ENCODE results near the gene ANKRD33B.
"Not testable (repeated sequence)": the region's sequence is repeated elsewhere in the genome, so short reads cannot be mapped to it uniquely, and the experiment has no call there.

ANKRD33B gene

DNA sequence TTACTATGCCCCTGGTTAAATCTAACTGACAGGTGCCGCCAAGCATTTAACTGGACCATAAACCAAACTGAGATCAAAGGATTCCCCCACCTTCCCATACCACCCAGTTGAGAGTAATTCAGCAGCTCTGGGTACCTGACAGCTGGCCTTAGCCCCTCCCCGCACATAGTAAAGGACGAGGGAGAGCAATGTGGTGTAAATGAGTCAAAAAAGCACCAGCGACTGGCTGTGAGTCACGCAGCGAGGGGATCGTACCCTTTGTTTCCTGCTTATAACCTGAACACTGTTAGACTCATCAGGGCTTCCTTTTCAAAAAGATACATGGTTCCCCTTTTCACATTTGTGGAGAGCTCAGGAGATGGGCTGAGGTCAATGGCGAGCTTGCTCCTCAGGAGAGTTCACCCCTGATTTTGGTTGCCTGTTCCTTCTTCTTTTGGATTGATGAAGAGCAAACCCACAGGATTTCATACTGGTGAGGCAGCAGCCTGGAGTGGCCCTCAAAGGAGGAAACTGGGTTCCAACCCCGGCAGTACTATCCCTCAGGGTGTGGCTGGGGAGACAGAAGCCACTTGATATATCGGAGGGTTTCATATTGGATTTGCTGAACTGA is 71.5 kb downstream of the ANKRD33B start:
- DNase-seq (ENCODE audit: low read depth, low spot score) = no peak

- DNase-seq (ENCODE audit: low read depth, low spot score) = no peak
These were observed 72.0 kb downstream of the ANKRD33B start for GRCh38 chr5:10635867-10636350.

GRCh38 chr5:10636363-10637142 is 72.7 kb downstream of the ANKRD33B start:
- no peak for DNase-seq (ENCODE audit: low read depth, low spot score)

GRCh38 chr5:10637944-10638343 is 74.1 kb downstream of the ANKRD33B start:
- DNase-seq (ENCODE audit: low read depth, low spot score) = no peak

- not testable (repeated sequence) for DNase-seq (ENCODE audit: low read depth, low spot score)
These were observed 74.9 kb downstream of the ANKRD33B start for GRCh38 chr5:10638723-10639122.

GRCh38 chr5:10639846-10640368 is 76.0 kb downstream of the ANKRD33B start:
- no peak for DNase-seq (ENCODE audit: low read depth, low spot score)

GRCh38 chr5:10642367-10642766 is 78.5 kb downstream of the ANKRD33B start:
- no peak for DNase-seq (ENCODE audit: low read depth, low spot score)

DNA sequence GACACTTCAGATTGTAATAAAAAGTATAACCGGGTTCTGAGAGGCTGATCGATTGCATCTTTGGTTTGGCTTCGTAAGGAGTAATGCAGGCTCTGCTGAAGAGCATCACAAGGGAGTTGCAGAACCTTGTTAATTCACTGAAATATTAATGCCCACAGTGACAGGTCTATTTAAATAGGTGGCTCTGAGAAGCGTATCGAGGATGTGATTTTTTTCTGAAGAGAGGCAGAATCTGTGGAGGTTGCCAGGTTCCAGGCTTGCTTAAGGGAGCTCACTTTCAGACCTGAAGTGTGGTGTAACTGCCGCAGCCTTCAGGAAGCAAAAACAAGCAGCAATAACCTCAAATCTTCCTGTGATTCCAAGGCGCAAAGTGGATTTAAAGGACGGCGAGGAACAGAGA is 80.3 kb downstream of the ANKRD33B start:
- DNase-seq (ENCODE audit: low read depth, low spot score) = no peak

DNA sequence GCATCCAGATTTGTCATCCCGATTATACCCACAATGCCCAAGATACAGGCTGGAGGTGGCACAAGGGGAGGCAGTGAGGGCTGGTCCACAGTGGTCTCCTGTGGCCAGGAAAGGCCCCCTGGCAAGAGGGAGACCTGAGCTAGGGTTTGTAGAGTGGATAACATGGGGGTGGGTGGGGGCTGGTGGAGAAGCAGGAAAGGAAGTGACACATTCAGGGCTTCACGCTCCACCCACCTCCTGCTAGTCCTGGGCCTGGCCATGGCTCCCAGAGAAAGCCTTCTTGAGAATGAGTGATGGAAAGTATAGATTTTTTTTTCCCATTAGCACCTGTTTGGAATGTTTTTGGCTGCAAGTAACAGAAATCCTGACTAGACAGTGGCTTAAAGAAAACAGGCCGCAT is 81.3 kb downstream of the ANKRD33B start:
- no peak for DNase-seq (ENCODE audit: low read depth, low spot score)

DNA sequence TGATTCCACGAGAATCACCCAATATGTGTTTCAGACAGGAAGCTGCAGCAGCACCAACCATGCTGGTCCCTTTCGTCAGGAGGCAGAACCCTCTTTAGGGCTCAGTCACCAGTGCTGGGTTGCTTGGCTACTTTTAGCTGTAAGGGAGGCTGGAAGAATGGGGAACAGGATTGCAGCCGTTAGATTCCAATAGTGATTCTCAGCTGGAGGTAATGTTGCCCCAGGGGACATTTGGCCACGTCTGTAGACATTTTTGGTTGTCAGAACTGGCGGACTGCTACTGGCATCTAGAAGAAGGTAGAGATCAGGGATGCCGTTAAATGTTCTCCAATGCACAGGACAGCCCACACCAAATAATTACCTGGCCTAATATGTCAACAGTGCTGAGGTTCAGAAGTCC is 81.8 kb downstream of the ANKRD33B start:
- DNase-seq (ENCODE audit: low read depth, low spot score) = no peak

DNA sequence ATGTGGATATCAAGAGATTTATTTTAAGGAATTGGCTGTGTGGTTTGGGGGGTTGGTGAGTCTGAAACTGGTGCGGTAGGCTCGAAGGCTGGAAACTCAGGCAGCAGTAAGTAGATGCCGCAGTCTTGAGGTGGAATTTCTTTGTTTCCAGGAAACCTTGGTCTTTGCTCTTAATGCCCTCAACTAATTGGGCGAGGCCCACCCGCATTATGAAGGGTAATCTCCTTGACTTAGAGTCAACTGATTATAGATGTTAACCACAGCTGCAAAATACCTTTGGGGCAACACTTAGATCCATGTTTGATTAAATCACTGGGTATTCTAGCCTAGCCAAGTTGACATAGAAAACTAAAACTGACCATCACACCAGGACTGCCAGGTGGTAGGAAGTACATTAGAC is 83.8 kb downstream of the ANKRD33B start:
- DNase-seq (ENCODE audit: low read depth, low spot score) = no peak

DNA sequence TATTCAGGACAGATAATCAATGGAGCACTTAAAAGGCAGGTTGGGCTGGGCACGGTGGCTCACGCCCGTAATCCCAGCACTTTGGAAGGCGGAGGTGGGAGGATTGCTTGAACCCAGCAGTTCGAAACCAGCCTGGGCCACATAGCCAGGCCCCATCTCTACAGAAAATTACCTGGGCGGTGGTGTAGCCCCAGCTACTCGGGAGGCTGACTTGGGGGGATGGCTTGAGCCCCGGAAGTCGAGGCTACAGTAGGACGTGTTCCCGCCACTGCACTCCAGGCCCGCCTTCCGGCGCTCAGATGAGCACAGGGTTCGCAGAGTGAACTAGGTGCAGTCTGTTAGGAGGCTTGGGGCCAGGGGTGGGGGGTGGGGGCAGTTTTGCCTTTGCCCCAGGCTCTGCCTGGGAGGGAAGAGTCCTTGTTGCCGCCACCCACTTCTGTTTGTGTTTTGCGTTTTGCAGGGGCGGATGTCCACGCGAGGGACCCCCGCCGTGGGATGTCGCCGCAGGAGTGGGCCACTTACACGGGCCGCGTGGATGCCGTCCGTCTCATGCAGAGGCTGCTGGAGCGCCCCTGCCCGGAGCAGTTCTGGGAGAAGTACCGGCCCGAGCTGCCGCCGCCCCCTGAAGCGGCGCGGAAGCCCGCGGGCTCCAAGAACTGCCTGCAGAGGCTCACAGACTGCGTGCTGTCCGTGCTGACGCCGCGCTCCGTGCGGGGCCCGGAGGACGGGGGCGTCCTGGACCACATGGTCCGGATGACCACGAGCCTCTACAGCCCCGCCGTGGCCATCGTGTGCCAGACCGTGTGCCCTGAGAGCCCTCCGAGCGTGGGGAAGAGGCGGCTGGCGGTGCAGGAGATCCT is 85.2 kb downstream of the ANKRD33B start:
- no peak for DNase-seq (ENCODE audit: low read depth, low spot score)

GRCh38 chr5:10649666-10650380 is 86.0 kb downstream of the ANKRD33B start:
- DNase-seq (ENCODE audit: low read depth, low spot score) = no peak

DNA sequence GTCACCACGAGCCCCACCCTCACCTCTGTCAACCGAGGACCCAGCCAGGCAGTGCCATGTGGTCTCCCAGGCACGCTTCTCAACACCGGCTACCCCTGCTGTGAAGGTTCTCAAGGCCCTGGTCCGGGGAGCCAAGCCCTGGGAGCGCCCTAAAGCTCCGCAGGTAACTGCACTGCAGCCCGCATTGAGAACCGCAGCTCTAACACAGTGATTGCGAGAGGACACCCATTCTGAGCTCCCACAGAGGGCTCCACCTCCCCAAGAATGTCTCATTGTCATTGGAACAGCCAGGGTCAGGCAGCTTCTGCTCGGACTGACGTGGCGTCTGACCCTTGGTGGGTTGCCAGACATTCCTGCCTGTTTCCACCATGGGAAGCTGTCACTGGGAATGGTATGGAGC is 88.3 kb downstream of the ANKRD33B start:
- no peak for DNase-seq (ENCODE audit: low read depth, low spot score)

GRCh38 chr5:10652606-10653005 is 88.7 kb downstream of the ANKRD33B start:
- DNase-seq (ENCODE audit: low read depth, low spot score) = no peak

DNA sequence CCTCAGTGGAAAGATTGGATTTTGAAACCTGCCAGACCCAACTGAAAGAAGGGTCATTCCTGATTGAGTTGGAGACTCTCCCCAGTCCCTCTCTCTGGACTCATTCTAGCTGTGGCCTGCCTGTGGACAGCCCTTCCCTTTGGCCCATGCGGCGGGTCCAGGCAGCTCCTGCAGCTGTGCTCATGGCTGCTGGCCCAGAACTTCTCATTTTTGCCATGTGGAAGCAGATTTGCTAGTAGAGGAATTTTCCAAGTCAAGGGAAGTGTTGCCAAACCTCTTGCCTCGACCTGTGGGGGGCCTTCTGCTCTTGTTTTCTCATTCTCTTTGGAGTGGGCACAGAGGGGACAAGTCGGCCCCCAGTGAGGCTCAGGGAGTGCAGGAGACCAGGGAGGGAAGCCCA is 89.2 kb downstream of the ANKRD33B start:
- DNase-seq (ENCODE audit: low read depth, low spot score) = no peak

GRCh38 chr5:10653751-10654400 is 90.0 kb downstream of the ANKRD33B start:
- DNase-seq (ENCODE audit: low read depth, low spot score) = no peak

DNA sequence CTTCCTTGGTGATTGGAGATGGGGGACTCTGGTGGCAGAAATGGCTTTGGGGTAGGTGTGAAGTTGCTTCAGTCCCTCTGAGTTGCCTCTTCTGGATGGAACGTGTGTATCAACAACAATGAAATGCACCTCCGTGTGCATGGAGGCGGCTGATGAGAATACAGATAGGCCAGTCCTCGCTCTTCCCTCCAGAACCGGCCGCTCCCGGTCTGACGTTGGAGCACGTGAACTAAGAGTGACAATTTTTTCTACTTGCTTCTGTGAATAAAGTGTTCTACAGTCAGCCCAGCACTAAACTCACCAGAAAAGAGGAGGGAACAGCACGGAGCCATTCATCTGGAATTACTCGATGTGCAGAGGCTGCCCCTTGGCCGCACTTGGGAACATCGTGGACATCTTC is 90.7 kb downstream of the ANKRD33B start:
- DNase-seq (ENCODE audit: low read depth, low spot score) = no peak

GRCh38 chr5:10655161-10655971 is 91.5 kb downstream of the ANKRD33B start:
- no peak for DNase-seq (ENCODE audit: low read depth, low spot score)
